GM19397 (cell line): ENCODE measurements around the gene CEP131.
"Not testable (repeated sequence)": the region's sequence is repeated elsewhere in the genome, so short reads cannot be mapped to it uniquely, and the experiment has no call there.

Experiments used
- ATAC-seq: cut with Tn5 transposase; IDR thresholded peaks from one replicate; pipeline ENCODE4 v1.9.1; 2021; ENCODE audit warnings: mild to moderate bottlenecking, moderate library complexity; ENCODE audit not compliant: unreplicated experiment

CEP131 gene

GRCh38 chr17:81157848-81158687 lies 64.7 kb downstream of the CEP131 start:
- no peak for ATAC-seq

GRCh38 chr17:81156866-81157805 lies 65.6 kb downstream of the CEP131 start:
- ATAC-seq = no peak

- ATAC-seq = no peak
These were observed 67.8 kb downstream of the CEP131 start for GRCh38 chr17:81154961-81155360.

- not testable (repeated sequence) for ATAC-seq
These were observed 68.7 kb downstream of the CEP131 start for GRCh38 chr17:81154016-81154415.

GRCh38 chr17:81153340-81153803 lies 69.4 kb downstream of the CEP131 start:
- no peak for ATAC-seq

GRCh38 chr17:81152288-81152828 lies 70.4 kb downstream of the CEP131 start:
- no peak for ATAC-seq

GRCh38 chr17:81151278-81151677 lies 71.5 kb downstream of the CEP131 start:
- no peak for ATAC-seq

- ATAC-seq = no peak
These were observed 72.2 kb downstream of the CEP131 start for GRCh38 chr17:81150377-81151077.

- ATAC-seq = no peak
These were observed 73.7 kb downstream of the CEP131 start for GRCh38 chr17:81148986-81149533.

- no peak for ATAC-seq
These were observed 74.2 kb downstream of the CEP131 start for GRCh38 chr17:81148571-81148970.

- ATAC-seq = no peak
These were observed 75.1 kb downstream of the CEP131 start for GRCh38 chr17:81147701-81148100.

- ATAC-seq = not testable (repeated sequence)
These were observed 76.6 kb downstream of the CEP131 start for GRCh38 chr17:81146208-81146607.

GRCh38 chr17:81144423-81144781 lies 78.4 kb downstream of the CEP131 start:
- ATAC-seq = no peak

- ATAC-seq = no peak
These were observed 78.9 kb downstream of the CEP131 start for GRCh38 chr17:81143717-81144422.

GRCh38 chr17:81143200-81143527 lies 79.6 kb downstream of the CEP131 start:
- ATAC-seq = no peak

GRCh38 chr17:81142301-81143199 lies 80.2 kb downstream of the CEP131 start:
- no peak for ATAC-seq

- no peak for ATAC-seq
These were observed 82.1 kb downstream of the CEP131 start for GRCh38 chr17:81140695-81141094.

- no peak for ATAC-seq
These were observed 82.7 kb downstream of the CEP131 start for GRCh38 chr17:81140018-81140417.
